ENCODE measurements around the gene FBXO27.

The FBXO27 gene

GRCh38 chr19:39014037-39014436, 18.3 kb downstream of the FBXO27 start:
- no peak for TF ChIP-seq CTCF (conservative IDR thresholded peaks at IDR 0.05; ENCODE audit: low read depth)
- no peak overlapping the region for H3K27ac ChIP-seq
- no peak for DNase-seq (ENCODE audit: low spot score)
- ChIA-PET POLR2A (ENCODE audit: low non-redundant PET) (no interaction called here), CTCF (no interaction called here)

- TF ChIP-seq CTCF (conservative IDR thresholded peaks at IDR 0.05; ENCODE audit: low read depth): no peak
- H3K27ac ChIP-seq: no peak overlapping the region
- ChIA-PET CTCF (no interaction called here), POLR2A (ENCODE audit: low non-redundant PET) (no interaction called here)
- DNase-seq (ENCODE audit: low spot score): no peak
Measured at GRCh38 chr19:39009001-39009400, 23.3 kb downstream of the FBXO27 start.

- no peak overlapping the region for H3K27ac ChIP-seq
- ChIA-PET POLR2A (ENCODE audit: low non-redundant PET) (no interaction called here), CTCF (no interaction called here)
- DNase-seq (ENCODE audit: low spot score): no peak
- no peak for TF ChIP-seq CTCF (conservative IDR thresholded peaks at IDR 0.05; ENCODE audit: low read depth)
Measured at GRCh38 chr19:39008137-39008536, 24.2 kb downstream of the FBXO27 start.

- DNase-seq (ENCODE audit: low spot score): no peak
- CTCF ChIA-PET: interaction anchor here (0.6 kb wide), 2 partner anchors 10 to 112 kb away, joined by 3 to 4 read pairs; no protein-coding TSS in a partner anchor
- TF ChIP-seq CTCF (conservative IDR thresholded peaks at IDR 0.05; ENCODE audit: low read depth): no peak
- POLR2A ChIA-PET (ENCODE audit: low non-redundant PET): no interaction called here
- H3K27ac ChIP-seq: no peak overlapping the region
Measured at GRCh38 chr19:39007096-39007495, 25.3 kb downstream of the FBXO27 start.

- no peak for DNase-seq (ENCODE audit: low spot score)
- POLR2A ChIA-PET (ENCODE audit: low non-redundant PET): no interaction called here
- CTCF ChIA-PET: interaction anchor here (0.5 to 0.7 kb wide), 2 partner anchors 48 to 205 kb away, joined by 3 read pairs; no protein-coding TSS in a partner anchor
- no peak for TF ChIP-seq CTCF (conservative IDR thresholded peaks at IDR 0.05; ENCODE audit: low read depth)
- H3K27ac ChIP-seq: no peak overlapping the region
Measured at GRCh38 chr19:39004403-39004802, 27.9 kb downstream of the FBXO27 start.

- no peak for TF ChIP-seq CTCF (conservative IDR thresholded peaks at IDR 0.05; ENCODE audit: low read depth)
- CTCF ChIA-PET: interaction anchor here (0.7 kb wide), 1 partner anchor 48 kb away, joined by 3 read pairs; no protein-coding TSS in a partner anchor
- no peak overlapping the region for H3K27ac ChIP-seq
- no peak for DNase-seq (ENCODE audit: low spot score)
- POLR2A ChIA-PET (ENCODE audit: low non-redundant PET): no interaction called here
Measured at GRCh38 chr19:39003796-39004195, 28.6 kb downstream of the FBXO27 start.

- no peak for TF ChIP-seq CTCF (conservative IDR thresholded peaks at IDR 0.05; ENCODE audit: low read depth)
- ChIA-PET POLR2A (ENCODE audit: low non-redundant PET) (no interaction called here), CTCF (no interaction called here)
- no peak overlapping the region for H3K27ac ChIP-seq
- no peak for DNase-seq (ENCODE audit: low spot score)
Measured at GRCh38 chr19:39003188-39003587, 29.2 kb downstream of the FBXO27 start.

All from RWPE1 (cell line).